GM23338 (cell line): ENCODE measurements around the gene PTGIR. TPM values are rescaled to one million over a fixed set of nuclear protein-coding genes. Genes with fewer than 3 reads are reported as not detected.

ENCODE experiments used
- ATAC-seq: fragments of 200-7000 bp; cut with Tn5 transposase; 3 replicates; pipeline ENCODE4 v1.9.1; 2020
- DNase-seq: peaks from one replicate; pipeline ENCODE4 v3.0.0-alpha.2; 2015; ENCODE audit warnings: low spot score
- H2AFZ ChIP-seq: fragments of 200-600 bp; sonication (generic); 2 replicates; pipeline ENCODE4 v1.8.0; 2016; ENCODE audit warnings: antibody characterized with exemption, mild to moderate bottlenecking, moderate library complexity
- H3F3A ChIP-seq: fragments of 200-600 bp; sonication (generic); replicated peaks from 2 replicates; pipeline ENCODE4 v1.8.0; 2017; ENCODE audit warnings: antibody characterized with exemption, mixed run types, low read depth
- H3K27ac ChIP-seq: fragments of 200-600 bp; sonication (generic); 2 replicates; pipeline ENCODE4 v1.6.1; 2016; ENCODE audit warnings: low read depth
- H3K27me3 ChIP-seq: fragments of 200-600 bp; sonication (generic); 2 replicates; pipeline ENCODE4 v1.8.0; 2016; ENCODE audit warnings: mild to moderate bottlenecking, mixed run types, moderate library complexity; ENCODE audit not compliant: insufficient read depth
- H3K36me3 ChIP-seq: fragments of 200-600 bp; sonication (generic); 2 replicates; pipeline ENCODE4 v1.8.0; 2016; ENCODE audit warnings: mild to moderate bottlenecking; ENCODE audit not compliant: insufficient read depth
- H3K4me1 ChIP-seq: fragments of 200-600 bp; sonication (generic); 2 replicates; pipeline ENCODE4 v1.8.0; 2016; ENCODE audit warnings: mild to moderate bottlenecking, moderate library complexity; ENCODE audit not compliant: insufficient read depth
- H3K4me2 ChIP-seq: fragments of 200-600 bp; sonication (generic); 2 replicates; pipeline ENCODE4 v1.7.1; 2017; ENCODE audit warnings: mixed run types
- H3K4me3 ChIP-seq: fragments of 200-600 bp; sonication (generic); 2 replicates; pipeline ENCODE4 v1.6.1; 2016; ENCODE audit warnings: mixed run types
- H3K79me2 ChIP-seq: fragments of 200-600 bp; sonication (generic); replicated peaks from 2 replicates; pipeline ENCODE4 v1.8.0; 2017; ENCODE audit warnings: mild to moderate bottlenecking; ENCODE audit not compliant: insufficient read depth
- H3K9me2 ChIP-seq: fragments of 200-600 bp; sonication (generic); 2 replicates; pipeline ENCODE4 v1.8.0; 2017; ENCODE audit not compliant: insufficient read depth
- H4K20me1 ChIP-seq: fragments of 200-600 bp; sonication (generic); replicated peaks from 2 replicates; pipeline ENCODE4 v1.8.0; 2017; ENCODE audit warnings: mild to moderate bottlenecking; ENCODE audit not compliant: insufficient read depth
- H3K27ac Mint-ChIP-seq: 2 replicates; pipeline ENCODE4 v1.8.0; 2020; ENCODE audit warnings: inconsistent platforms, mild to moderate bottlenecking, moderate library complexity, mixed read lengths
- H3K27me3 Mint-ChIP-seq: 3 replicates; pipeline ENCODE4 v1.8.0; 2022; ENCODE audit warnings: low read depth, mild to moderate bottlenecking, moderate library complexity, mixed read lengths, inconsistent platforms; ENCODE audit not compliant: insufficient read depth, poor library complexity
- H3K36me3 Mint-ChIP-seq: 3 replicates; pipeline ENCODE4 v1.8.0; 2021; ENCODE audit warnings: low read depth, mild to moderate bottlenecking, inconsistent platforms, moderate library complexity, mixed read lengths
- H3K4me1 Mint-ChIP-seq: 3 replicates; pipeline ENCODE4 v1.8.0; 2020; ENCODE audit warnings: mild to moderate bottlenecking, inconsistent platforms, mixed read lengths
- H3K4me3 Mint-ChIP-seq: 3 replicates; pipeline ENCODE4 v1.8.0; 2021; ENCODE audit warnings: moderate library complexity, mild to moderate bottlenecking, inconsistent platforms, mixed read lengths
- H3K9me3 Mint-ChIP-seq: 3 replicates; pipeline ENCODE4 v1.8.0; 2020; ENCODE audit warnings: moderate library complexity, mild to moderate bottlenecking, inconsistent platforms, mixed read lengths
- EZH2phosphoT487 ChIP-seq: fragments of 200-600 bp; sonication (generic); IDR thresholded peaks from one replicate; pipeline ENCODE4 v1.8.1; 2018; ENCODE audit warnings: antibody characterized with exemption; ENCODE audit not compliant: unreplicated experiment
- NANOG ChIP-seq: IDR thresholded peaks from 2 replicates; pipeline ENCODE4 v1.6.1; 2016; ENCODE audit warnings: antibody characterized with exemption, borderline replicate concordance
- POLR2AphosphoS5 ChIP-seq: IDR thresholded peaks from 2 replicates; pipeline ENCODE4 v1.6.1; 2016; ENCODE audit warnings: antibody characterized with exemption, low read depth
- REST ChIP-seq: IDR thresholded peaks from one replicate; pipeline ENCODE4 v1.6.1; 2018; ENCODE audit warnings: antibody characterized with exemption; ENCODE audit not compliant: unreplicated experiment
- ZNF114 ChIP-seq: fragments of 250-450 bp; sonication (Bioruptor Pico); IDR thresholded peaks from 2 replicates; pipeline ENCODE4 v1.5.0; 2020; ENCODE audit warnings: mild to moderate bottlenecking, moderate library complexity
- ZNF331 ChIP-seq: fragments of 250-450 bp; sonication (Bioruptor Pico); IDR thresholded peaks from 2 replicates; pipeline ENCODE4 v1.5.0; 2020; ENCODE audit warnings: low read depth, mild to moderate bottlenecking, moderate library complexity
- polyA plus RNA-seq: library from polyadenylated mRNA; unstranded; fragments of >200 nt; fragmentation: Nextera tagmentation; extraction: Ambion mirVana; gene quantifications from 2 replicates; pipeline ENCODE4 v1.2.1, GENCODE V29; 2016
- total RNA-seq: library from RNA; depleted of rRNA; stranded (reverse); fragments of >200 nt; shearing (Covaris generic); gene quantifications from 2 replicates; pipeline ENCODE4 v1.2.3, GENCODE V29; 2014
- TF ChIP-seq, protein P1 (sequence below): IDR thresholded peaks from 2 replicates; pipeline ENCODE4 v1.6.1; 2016; ENCODE audit warnings: antibody characterized with exemption

The PTGIR gene
- total and polyA plus RNA-seq, 2 experiments from 2014 or later = not detected

DNA sequence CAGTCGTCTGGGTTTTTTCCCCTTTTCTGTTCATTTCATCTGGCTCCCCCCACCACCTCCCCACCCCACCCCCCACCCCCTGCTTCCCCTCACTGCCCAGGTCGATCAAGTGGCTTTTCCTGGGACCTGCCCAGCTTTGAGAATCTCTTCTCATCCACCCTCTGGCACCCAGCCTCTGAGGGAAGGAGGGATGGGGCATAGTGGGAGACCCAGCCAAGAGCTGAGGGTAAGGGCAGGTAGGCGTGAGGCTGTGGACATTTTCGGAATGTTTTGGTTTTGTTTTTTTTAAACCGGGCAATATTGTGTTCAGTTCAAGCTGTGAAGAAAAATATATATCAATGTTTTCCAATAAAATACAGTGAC lies 14.5 kb downstream of the PTGIR start (continued):
- TF ChIP-seq REST = no peak
- TF ChIP-seq ZNF114 (CRISPR knock-in tag) = no peak
- TF ChIP-seq, protein P1, sequence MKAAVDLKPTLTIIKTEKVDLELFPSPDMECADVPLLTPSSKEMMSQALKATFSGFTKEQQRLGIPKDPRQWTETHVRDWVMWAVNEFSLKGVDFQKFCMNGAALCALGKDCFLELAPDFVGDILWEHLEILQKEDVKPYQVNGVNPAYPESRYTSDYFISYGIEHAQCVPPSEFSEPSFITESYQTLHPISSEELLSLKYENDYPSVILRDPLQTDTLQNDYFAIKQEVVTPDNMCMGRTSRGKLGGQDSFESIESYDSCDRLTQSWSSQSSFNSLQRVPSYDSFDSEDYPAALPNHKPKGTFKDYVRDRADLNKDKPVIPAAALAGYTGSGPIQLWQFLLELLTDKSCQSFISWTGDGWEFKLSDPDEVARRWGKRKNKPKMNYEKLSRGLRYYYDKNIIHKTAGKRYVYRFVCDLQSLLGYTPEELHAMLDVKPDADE = no peak
- no peak for TF ChIP-seq POLR2AphosphoS5
- no peak for TF ChIP-seq EZH2phosphoT487

DNA sequence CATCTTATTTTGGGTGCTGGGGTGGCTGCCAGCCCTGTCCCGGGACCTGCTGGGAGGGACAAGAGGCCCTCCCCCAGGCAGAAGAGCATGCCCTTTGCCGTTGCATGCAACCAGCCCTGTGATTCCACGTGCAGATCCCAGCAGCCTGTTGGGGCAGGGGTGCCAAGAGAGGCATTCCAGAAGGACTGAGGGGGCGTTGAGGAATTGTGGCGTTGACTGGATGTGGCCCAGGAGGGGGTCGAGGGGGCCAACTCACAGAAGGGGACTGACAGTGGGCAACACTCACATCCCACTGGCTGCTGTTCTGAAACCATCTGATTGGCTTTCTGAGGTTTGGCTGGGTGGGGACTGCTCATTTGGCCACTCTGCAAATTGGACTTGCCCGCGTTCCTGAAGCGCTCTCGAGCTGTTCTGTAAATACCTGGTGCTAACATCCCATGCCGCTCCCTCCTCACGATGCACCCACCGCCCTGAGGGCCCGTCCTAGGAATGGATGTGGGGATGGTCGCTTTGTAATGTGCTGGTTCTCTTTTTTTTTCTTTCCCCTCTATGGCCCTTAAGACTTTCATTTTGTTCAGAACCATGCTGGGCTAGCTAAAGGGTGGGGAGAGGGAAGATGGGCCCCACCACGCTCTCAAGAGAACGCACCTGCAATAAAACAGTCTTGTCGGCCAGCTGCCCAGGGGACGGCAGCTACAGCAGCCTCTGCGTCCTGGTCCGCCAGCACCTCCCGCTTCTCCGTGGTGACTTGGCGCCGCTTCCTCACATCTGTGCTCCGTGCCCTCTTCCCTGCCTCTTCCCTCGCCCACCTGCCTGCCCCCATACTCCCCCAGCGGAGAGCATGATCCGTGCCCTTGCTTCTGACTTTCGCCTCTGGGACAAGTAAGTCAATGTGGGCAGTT lies 15.1 kb downstream of the PTGIR start:
- H3K4me3 ChIP-seq = no peak overlapping the region
- H3K9me2 ChIP-seq = no peaks in the 10 kb centered on the region
- no peaks in the 10 kb centered on the region for H3K4me1 ChIP-seq
- H3K4me1 Mint-ChIP-seq = peaks cover 6% of the 10 kb centered on the region; the same call in 2 of the 3 replicates
- H3K27ac ChIP-seq = no peak overlapping the region
- H3K9me3 Mint-ChIP-seq = no peaks in the 10 kb centered on the region
- no peak overlapping the region for H3K4me2 ChIP-seq
- H3K36me3 ChIP-seq = peaks cover 21% of the 10 kb centered on the region; the same call in 1 of the 2 replicates
- peaks cover 9% of the 10 kb centered on the region for H3K27me3 Mint-ChIP-seq
- peaks cover 4% of the 10 kb centered on the region; the same call in 1 of the 2 replicates for H4K20me1 ChIP-seq
- no peak overlapping the region for H3K27ac Mint-ChIP-seq
- no peak for DNase-seq
- H3K79me2 ChIP-seq = peaks cover 5% of the 10 kb centered on the region; the same call in 1 of the 2 replicates
- no peak for ATAC-seq
- H3K27me3 ChIP-seq = no peaks in the 10 kb centered on the region
- no peak overlapping the region for H2AFZ ChIP-seq
- no peaks in the 10 kb centered on the region for H3F3A ChIP-seq
- no peak overlapping the region; the same call in 2 of the 3 replicates for H3K4me3 Mint-ChIP-seq
- TF ChIP-seq ZNF331 (CRISPR knock-in tag) = no peak
- no peak for TF ChIP-seq NANOG
- 0 out of 2 replicates have a peak, but pooled peaks have one; percentile 15 for TF ChIP-seq POLR2AphosphoS5
- peaks cover 40% of the 10 kb centered on the region for H3K36me3 Mint-ChIP-seq
